HS-27A (cell line): ENCODE data around the gene NKG7.

Experiments used
- DNase-seq: peaks from one replicate; pipeline ENCODE4 v3.0.0-alpha.2; 2012; ENCODE audit warnings: low read depth, missing footprints

The NKG7 gene

GRCh38 chr19:51337141-51337860 lies 35.2 kb downstream of the NKG7 start:
- DNase-seq: no peak

DNA sequence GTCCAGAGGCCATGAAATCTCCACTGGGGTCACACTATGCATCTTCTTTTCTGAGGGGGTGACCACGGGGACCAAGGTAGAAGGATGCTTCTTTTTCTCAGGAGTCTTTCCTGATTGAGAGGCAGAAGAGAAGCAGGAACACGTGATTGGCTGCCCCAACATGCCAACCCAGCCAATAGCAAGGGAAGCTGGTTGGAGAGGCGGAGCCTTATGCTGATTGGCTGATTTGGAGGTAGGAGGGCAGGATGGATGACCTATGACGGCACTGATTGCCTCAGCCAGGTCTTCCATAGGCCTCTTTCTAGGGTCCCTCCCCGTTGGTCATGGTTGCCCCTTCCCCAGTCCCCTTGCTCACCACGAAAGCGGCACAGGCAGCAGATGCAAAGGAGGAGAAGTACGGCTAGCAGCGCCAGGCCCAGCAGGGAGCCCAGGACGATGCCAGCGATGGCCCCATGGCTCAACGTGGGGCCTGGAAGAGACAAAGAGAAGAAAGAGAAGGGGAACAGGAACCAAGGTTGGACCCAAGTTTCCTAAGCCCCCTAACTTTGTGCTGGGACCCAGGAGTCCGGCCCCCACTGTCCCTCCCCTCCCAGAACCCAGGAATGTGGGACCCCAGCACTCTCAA lies 38.5 kb downstream of the NKG7 start:
- no peak for DNase-seq

GRCh38 chr19:51331716-51332115 lies 40.7 kb downstream of the NKG7 start:
- no peak for DNase-seq

DNA sequence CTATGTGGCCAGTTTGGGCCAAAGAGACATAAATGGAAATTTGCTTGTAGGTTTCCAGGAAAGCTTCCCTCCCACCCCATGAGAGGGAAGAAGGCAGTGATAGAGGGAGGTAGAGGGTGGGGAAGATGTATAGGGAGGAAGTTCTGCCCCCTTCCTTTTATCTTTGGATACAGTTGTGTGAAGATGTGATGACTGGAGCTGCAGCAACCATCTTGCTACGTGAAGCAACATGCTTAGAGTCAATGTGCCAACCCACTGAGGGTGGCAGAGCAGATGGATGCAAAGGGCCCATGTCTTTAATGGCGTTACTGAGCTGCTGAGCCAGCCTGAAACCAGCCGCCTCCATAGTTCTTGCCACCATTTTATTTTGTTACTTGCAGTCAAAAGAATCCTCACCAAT lies 41.3 kb downstream of the NKG7 start:
- DNase-seq: no peak

- no peak for DNase-seq
Measured at GRCh38 chr19:51330366-51330765, 42.1 kb downstream of the NKG7 start.

GRCh38 chr19:51329411-51329810 lies 43.0 kb downstream of the NKG7 start:
- DNase-seq: no peak

DNA sequence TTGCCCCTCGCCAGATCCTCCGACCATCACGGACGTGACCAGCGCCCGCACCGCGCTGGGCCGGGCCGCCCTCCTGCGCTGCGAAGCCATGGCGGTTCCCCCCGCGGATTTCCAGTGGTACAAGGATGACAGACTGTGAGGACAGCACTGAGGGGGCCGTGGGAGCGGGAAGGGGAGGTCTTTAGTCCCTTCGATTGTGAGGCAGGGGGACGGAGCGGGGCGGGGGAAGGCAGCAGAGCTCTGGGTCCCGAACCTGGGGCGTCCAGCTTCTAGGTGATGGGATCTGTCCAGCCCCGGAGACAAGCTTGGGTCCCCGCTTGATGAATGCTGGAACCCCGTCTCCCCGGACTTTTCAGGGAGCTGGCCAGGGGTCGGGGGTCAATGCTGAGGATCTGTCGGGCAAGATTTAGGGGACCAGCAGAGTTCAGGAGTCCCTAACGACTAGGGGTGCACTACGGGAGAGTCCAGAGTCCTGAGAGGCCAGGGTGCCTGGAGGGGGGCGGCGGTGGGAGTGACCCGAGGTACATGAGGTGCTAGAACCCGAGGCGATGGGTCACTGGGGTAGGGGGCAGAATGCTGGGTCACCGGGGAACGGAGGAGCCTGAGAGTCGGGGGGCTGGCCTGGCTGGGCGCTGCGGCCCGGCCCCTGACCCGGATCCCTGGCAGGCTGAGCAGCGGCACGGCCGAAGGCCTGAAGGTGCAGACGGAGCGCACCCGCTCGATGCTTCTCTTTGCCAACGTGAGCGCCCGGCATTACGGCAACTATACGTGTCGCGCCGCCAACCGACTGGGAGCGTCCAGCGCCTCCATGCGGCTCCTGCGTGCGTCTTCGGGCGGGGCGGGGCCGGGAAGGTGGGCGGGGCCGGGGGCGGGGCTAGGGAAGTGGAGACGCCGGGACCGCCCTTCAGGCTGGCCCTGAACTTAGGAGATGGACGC lies 45.1 kb downstream of the NKG7 start:
- no peak for DNase-seq

DNA sequence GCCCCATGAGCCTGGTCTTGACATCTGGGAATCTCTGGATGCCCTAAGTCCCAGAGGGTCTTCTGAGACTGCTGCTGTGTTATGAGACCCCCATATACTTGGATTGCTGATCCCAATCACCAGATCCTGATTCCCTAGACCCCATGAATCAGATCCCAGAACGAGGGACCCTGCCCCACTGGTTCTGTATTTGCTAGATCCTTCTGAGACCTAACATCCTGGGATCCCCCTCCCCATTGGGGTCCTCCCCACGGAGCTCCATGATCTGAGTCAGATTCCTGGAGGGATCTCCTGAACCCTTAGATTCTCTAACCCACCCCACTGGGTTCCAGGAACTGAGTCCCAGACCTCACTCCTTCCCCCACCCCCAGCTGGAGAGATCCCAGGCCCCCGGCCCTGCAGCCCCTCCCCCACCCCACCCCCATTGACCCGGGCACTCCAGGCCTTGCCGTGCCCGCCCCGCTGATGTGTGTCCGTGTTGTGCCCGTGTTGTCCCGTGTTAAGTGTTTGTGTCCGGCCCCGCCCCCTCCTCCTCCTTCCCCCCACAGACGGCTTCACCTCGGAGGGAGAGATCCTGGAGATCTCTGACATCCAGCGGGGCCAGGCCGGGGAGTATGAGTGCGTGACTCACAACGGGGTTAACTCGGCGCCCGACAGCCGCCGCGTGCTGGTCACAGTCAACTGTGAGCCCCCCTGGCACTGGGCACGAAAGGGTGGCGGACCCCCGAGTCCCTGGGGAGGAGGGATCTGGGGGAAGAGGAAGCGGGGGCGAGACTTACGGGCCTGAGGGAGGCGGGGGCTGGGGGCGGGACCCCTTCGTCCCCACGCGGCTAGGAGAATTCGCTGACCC lies 46.0 kb downstream of the NKG7 start:
- DNase-seq: no peak

GRCh38 chr19:51325161-51325976 lies 47.1 kb downstream of the NKG7 start:
- DNase-seq: no peak

- no peak for DNase-seq
Measured at GRCh38 chr19:51324167-51324481, 48.3 kb downstream of the NKG7 start.

DNA sequence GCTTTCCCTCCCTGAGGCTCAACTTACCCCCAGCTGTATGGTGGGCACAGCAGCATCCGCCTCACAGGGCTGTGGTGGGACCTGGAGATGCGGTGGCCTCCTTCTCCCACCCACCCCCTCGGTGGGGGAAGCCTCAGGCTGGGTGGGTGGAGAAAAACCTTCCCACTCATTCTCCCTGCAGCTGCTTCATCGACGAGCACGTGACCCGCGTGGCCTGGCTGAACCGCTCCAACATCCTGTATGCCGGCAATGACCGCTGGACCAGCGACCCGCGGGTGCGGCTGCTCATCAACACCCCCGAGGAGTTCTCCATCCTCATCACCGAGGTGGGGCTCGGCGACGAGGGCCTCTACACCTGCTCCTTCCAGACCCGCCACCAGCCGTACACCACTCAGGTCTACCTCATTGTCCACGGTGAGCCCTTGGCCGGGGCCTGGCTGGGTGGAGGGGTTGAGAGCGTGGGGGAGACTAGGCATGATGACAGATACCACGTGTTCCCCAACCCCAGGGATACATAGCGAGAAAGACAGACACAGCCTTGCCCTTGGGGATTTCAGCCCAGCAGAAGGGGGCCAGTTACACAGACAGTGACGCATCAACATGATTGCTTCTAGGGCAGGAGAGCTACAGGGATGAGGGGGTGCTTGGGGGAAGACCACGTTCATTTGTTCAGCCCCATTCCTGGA lies 48.8 kb downstream of the NKG7 start:
- DNase-seq: no peak

- DNase-seq: no peak
Measured at GRCh38 chr19:51321799-51322198, 50.7 kb downstream of the NKG7 start.
